ENCODE measurements around the gene NBEA. TPM values are rescaled to one million over a fixed set of nuclear protein-coding genes. Genes with fewer than 3 reads are reported as not detected.

The NBEA gene
- total RNA-seq, 2 donors from 2014 or later = 15.2 to 15.9 TPM

DNA sequence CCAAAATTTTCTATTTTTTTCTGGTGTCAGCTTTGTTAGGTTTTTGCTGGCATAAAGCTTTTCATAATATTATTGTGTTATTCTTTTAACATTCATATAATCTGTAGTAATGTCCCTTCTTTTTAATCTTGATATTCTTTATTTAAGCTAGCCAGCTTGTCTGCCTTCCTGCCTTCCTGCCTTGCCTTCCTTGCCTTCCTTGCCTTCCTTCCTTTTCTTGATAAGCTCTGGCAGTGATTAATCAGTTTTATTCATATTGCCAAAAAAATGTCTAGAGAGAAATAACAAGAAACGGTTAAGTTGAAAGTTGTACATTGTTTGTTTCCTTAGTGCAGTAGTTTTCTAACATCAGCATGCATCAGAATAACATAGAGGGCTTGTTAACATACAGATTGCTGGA lies 277.0 kb downstream of the NBEA start:
- WGBS, 2 experiments (ENCODE audit: insufficient coverage in 1 of 2, insufficient read length in 1 of 2) = 94 to 100% methylated on average over 1 of the region's 1 CpG
- peaks cover 20% of the 10 kb centered on the region for H3K36me3 Mint-ChIP-seq (ENCODE audit: low read depth)
- H3K27me3 ChIP-seq (ENCODE audit: control insufficient read depth, insufficient read depth, low read length, poor library complexity, severe bottlenecking) = no peaks in the 10 kb centered on the region
- H3K4me3 Mint-ChIP-seq = no peak overlapping the region
- peaks cover 13% of the 10 kb centered on the region for H3K9me3 Mint-ChIP-seq
- H3K4me1 Mint-ChIP-seq = no peaks in the 10 kb centered on the region
- no peaks in the 10 kb centered on the region for H3K36me3 ChIP-seq (ENCODE audit: control insufficient read depth, insufficient read depth, low read length)
- no peak overlapping the region for H3K9ac ChIP-seq (ENCODE audit: extremely low read depth, low read length, poor library complexity, severe bottlenecking)
- H3K27ac ChIP-seq (ENCODE audit: low read depth, low read length) = no peak overlapping the region
- no peak for DNase-seq
- no peak overlapping the region for H3K4me3 ChIP-seq (ENCODE audit: low read length)
- H3K4me1 ChIP-seq (ENCODE audit: control insufficient read depth, insufficient read depth, low read length) = no peaks in the 10 kb centered on the region
- TF ChIP-seq, protein P1, sequence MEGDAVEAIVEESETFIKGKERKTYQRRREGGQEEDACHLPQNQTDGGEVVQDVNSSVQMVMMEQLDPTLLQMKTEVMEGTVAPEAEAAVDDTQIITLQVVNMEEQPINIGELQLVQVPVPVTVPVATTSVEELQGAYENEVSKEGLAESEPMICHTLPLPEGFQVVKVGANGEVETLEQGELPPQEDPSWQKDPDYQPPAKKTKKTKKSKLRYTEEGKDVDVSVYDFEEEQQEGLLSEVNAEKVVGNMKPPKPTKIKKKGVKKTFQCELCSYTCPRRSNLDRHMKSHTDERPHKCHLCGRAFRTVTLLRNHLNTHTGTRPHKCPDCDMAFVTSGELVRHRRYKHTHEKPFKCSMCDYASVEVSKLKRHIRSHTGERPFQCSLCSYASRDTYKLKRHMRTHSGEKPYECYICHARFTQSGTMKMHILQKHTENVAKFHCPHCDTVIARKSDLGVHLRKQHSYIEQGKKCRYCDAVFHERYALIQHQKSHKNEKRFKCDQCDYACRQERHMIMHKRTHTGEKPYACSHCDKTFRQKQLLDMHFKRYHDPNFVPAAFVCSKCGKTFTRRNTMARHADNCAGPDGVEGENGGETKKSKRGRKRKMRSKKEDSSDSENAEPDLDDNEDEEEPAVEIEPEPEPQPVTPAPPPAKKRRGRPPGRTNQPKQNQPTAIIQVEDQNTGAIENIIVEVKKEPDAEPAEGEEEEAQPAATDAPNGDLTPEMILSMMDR (conservative IDR thresholded peaks at IDR 0.05) = no peak
- H3K9me3 ChIP-seq (ENCODE audit: control insufficient read depth, low read length) = peaks cover 4% of the 10 kb centered on the region
- no peaks in the 10 kb centered on the region for H3K27me3 Mint-ChIP-seq (ENCODE audit: insufficient read depth)
- no peak overlapping the region for H3K27ac Mint-ChIP-seq

DNA sequence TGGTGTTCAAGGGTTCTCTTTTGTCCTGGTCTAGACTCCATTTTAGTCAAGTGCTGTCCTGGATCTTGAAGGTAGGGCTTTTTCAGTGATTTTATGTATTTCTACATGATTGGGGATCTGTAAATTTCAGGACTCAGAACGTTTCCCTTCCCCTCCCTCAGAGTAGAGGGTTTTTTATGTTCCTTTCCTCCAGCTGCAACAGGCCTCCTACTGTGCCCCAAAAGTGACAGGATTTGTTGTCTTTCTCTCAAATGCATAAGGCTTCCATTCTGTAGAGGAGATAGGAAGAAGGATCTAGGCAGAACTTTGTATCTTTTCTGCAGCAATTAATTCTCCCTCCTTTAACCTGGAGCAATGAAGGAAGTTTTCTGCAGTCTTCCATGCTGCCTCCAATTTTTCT lies 283.1 kb downstream of the NBEA start:
- Mint-ChIP-seq H3K4me1 (peaks cover 18% of the 10 kb centered on the region), H3K36me3 (ENCODE audit: low read depth) (peaks cover 11% of the 10 kb centered on the region), H3K4me3 (no peak overlapping the region), H3K27me3 (ENCODE audit: insufficient read depth) (no peaks in the 10 kb centered on the region), H3K27ac (peak overlapping the region; percentile 19), H3K9me3 (peaks cover 8% of the 10 kb centered on the region)
- TF ChIP-seq, protein P1 (conservative IDR thresholded peaks at IDR 0.05) = no peak
- Histone ChIP-seq H3K36me3 (ENCODE audit: control insufficient read depth, insufficient read depth, low read length) (no peaks in the 10 kb centered on the region), H3K9ac (ENCODE audit: extremely low read depth, low read length, poor library complexity, severe bottlenecking) (no peak overlapping the region), H3K9me3 (ENCODE audit: control insufficient read depth, low read length) (peaks cover 4% of the 10 kb centered on the region), H3K27me3 (ENCODE audit: control insufficient read depth, insufficient read depth, low read length, poor library complexity, severe bottlenecking) (no peaks in the 10 kb centered on the region), H3K27ac (ENCODE audit: low read depth, low read length) (no peak overlapping the region), H3K4me3 (ENCODE audit: low read length) (no peak overlapping the region), H3K4me1 (ENCODE audit: control insufficient read depth, insufficient read depth, low read length) (peaks cover 4% of the 10 kb centered on the region)
- no peak for DNase-seq
- WGBS, 2 experiments (ENCODE audit: insufficient coverage in 1 of 2, insufficient read length in 1 of 2) = 17% methylated on average over 1 of the region's 1 CpG; no CpG with 5 or more reads in 1 of the 2 experiments

DNA sequence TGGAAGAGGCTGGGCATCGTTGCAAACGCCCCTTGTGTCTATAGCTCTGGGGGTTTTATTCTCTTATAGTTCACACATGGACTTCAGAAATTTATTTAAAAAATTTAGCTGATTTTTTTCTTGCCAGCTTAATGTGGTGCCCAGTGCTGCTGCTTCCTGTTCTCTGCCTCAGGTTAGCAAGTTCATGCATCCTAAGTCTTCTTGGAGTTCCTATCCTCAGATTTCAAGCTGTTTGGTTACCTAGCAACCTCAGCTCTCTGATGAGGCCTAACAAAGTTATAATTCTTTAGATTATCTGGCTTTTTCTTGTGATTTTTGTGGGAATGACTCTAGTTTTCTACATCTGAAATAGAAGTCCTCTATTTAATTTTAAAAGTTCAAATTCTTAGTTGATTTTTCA lies 283.5 kb downstream of the NBEA start:
- Mint-ChIP-seq H3K4me3 (no peak overlapping the region), H3K27me3 (ENCODE audit: insufficient read depth) (no peaks in the 10 kb centered on the region), H3K27ac (no peak overlapping the region), H3K9me3 (peaks cover 6% of the 10 kb centered on the region), H3K4me1 (peaks cover 18% of the 10 kb centered on the region), H3K36me3 (ENCODE audit: low read depth) (peaks cover 8% of the 10 kb centered on the region)
- 80% methylated on average over 1 of the region's 2 CpGs; no CpG with 5 or more reads in 1 of the 2 experiments for WGBS, 2 experiments (ENCODE audit: insufficient coverage in 1 of 2, insufficient read length in 1 of 2)
- no peak overlapping the region for H3K9ac ChIP-seq (ENCODE audit: extremely low read depth, low read length, poor library complexity, severe bottlenecking)
- peaks cover 4% of the 10 kb centered on the region for H3K4me1 ChIP-seq (ENCODE audit: control insufficient read depth, insufficient read depth, low read length)
- no peak overlapping the region for H3K27ac ChIP-seq (ENCODE audit: low read depth, low read length)
- H3K4me3 ChIP-seq (ENCODE audit: low read length) = no peak overlapping the region
- TF ChIP-seq, protein P1 (conservative IDR thresholded peaks at IDR 0.05) = no peak
- H3K36me3 ChIP-seq (ENCODE audit: control insufficient read depth, insufficient read depth, low read length) = no peaks in the 10 kb centered on the region
- DNase-seq = no peak
- H3K9me3 ChIP-seq (ENCODE audit: control insufficient read depth, low read length) = peaks cover 4% of the 10 kb centered on the region
- H3K27me3 ChIP-seq (ENCODE audit: control insufficient read depth, insufficient read depth, low read length, poor library complexity, severe bottlenecking) = no peaks in the 10 kb centered on the region
